HG03460 (cell line): Measurements from ENCODE around the gene ELMO1.

Source experiments
- ATAC-seq: cut with Tn5 transposase; IDR thresholded peaks from one replicate; pipeline ENCODE4 v1.9.1; 2021; ENCODE audit not compliant: unreplicated experiment

The ELMO1 gene

DNA sequence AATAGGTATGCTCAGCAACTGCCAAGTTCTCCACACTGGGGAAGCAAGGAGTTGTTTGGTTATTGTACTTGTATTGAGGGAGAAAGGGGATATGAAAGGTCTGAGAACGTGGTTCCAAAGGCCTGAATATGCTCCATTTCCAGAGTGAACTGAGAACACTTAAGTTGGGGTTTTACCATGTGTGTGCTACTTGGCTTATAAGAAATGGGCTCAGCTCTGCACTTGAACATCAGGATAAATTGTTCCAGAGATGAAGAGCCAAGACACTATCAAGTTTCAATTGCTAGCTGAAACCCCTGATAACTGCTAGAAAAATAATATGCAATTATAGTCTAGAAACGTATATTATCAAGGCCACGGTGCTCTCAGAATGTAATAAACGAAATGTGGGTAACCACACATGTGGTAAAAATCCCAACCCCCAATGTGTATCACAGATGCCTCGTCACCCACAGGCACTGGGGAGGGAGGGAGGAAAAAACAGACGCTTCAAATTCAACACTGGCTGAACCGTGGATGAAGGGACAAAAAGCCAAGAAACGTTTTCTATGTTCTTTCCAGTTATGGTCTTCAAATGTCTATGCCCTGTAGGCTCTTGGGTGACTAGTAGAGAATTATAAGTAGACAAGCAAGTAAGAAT is 16.3 kb downstream of the ELMO1 start:
- no peak for ATAC-seq

DNA sequence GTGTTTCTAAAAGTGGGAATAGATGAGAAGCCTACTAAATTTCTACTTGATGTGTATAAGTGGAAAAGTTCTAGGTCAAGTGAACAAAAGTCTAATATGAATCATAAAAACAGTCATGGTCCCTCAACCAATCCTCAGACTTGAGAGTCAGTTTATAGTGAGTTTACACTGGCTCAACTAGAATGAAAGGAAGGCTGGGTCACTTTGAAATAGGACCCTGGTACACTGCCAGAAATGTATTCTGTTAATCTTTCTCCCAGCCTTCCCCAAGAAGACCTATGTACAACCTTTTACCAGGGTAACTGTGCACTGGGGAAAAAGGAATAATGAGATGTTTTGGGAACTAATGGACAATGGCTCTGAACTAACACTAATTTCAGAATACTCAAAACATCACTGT is 17.3 kb downstream of the ELMO1 start:
- ATAC-seq = no peak

DNA sequence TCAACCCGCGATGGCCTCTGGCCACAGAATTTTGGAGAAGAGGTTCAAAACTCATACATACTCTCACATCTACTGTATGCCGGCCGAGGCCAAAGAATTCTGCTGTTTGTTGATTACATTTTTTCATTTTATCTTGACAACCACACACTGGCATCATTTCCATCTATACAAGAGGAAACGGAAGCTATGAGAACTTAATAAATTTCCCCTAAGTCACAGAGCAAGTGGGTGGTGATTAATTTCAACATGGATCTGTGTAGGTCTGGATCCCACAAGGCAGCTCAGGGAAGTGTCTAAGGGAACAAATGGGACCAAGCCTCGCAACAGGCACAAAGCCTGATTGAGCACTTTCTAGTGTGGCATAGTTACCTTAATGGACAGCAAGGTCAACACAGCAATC is 18.0 kb downstream of the ELMO1 start:
- ATAC-seq = no peak

DNA sequence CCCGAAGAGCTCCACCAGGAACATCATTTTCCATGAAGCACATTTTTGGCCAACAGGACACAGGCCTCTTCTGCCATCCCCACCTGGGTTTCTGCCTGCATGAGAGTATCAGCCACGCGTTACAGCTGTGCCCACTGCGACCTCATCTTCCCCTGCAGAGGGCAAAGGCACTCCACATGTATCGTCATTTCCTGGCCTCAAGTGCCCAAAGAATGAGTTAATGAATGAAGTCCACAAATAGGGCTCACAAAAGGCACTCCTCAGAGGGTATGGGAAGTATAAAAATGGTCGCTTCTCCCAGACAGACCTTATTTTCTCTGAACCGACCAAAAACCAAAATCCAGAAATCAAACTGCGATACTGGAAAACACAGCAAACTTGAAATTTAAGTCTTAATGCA is 18.5 kb downstream of the ELMO1 start:
- ATAC-seq = no peak

DNA sequence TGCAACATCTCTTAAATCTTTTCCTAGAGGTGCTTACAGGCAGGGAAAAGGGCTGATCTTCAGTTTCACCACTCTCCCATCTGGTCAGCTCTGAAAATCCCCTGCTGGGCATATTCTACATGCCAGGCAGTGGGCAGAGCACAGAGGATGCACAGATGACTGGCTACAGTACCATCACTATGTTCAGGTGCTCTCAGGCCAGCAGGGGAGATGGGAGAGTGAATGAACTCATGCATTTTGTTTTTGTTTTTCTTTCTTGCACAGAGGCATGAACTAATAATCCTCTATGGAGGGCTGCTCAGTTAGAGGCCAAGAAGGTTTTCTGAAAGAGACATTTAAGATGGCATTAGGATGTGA is 19.3 kb downstream of the ELMO1 start:
- ATAC-seq = no peak

DNA sequence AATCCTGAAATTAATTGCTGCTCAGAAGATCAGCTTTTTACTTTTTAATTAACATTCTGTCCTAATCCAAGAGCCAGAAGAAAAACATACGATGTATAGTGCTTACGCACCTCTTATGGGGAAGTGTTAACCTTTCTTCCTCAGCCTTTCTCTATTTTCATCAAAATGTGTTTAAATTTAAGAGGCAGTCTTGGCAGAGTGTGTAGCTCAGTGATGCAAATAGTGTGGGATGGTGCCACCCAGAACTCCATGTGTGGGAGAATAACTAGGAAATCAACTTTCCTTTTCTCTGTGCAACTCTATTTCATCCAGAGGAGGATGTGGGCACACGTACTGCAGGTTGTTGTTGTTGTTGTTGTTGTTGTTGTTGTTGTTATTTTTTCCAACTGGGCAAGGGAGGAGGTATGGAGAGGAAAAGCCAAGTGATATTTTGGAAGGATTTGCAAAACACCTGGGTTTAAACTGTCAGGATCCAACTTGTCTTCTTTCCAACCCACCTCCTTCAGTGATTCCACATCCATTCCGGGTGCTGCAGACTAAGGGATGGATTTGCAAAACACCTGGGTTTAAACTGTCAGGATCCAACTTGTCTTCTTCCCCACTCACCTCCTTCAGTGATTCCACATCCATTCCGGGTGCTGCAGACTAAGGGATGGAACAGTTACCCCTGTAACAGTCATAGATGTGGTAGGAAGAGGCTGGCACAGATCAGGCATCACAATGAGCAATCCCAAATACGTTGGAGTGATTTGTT is 19.8 kb downstream of the ELMO1 start:
- no peak for ATAC-seq

DNA sequence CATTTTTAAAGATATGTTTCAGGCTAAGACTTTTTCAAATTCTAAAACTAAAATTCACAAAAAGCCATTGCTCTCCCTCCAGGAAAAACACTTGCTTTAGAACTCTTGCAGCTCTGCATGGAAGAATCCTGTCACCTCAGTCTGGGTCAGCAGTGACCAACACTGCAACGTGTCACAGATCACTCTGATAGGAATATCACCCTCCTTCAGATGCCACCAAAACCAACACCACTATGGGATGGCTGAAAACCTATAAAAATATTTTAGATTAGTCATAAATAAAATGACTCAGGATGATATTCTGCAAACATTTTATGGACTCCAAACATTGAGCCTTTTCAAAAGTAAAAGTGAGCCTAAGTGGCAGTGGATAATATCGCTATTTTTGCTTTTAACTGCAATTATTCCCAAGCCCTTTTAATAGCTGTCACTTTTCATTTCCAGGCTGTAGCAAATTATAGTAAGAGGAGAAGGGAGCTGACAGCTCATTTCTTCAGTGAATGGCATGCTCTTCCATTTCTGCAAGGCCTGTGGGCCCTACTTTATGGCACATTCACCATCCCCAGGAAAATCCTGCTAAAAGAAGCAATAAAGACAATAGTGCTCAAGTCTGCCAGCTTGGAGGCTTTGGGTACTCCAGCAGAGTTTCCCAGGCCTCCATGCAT is 21.3 kb downstream of the ELMO1 start:
- ATAC-seq = no peak

DNA sequence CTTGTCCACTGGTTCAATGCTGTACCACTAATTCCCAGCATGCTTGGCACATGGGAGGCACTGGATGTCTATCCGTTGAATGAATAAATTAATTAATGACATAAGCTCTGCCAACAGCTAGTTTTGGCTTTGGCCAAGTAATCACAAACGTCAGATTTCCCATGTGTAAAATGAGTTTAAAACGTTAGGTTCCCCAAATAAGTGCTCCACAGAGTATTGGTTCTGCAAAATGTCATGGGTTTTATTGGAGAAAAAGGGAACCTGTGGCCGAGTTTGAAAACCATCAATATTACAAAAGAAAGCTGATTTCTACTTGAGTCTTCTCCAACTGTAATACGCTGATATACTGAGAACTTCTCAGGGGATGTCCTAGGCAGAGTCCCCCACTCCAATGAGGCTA is 23.2 kb downstream of the ELMO1 start:
- ATAC-seq = no peak

DNA sequence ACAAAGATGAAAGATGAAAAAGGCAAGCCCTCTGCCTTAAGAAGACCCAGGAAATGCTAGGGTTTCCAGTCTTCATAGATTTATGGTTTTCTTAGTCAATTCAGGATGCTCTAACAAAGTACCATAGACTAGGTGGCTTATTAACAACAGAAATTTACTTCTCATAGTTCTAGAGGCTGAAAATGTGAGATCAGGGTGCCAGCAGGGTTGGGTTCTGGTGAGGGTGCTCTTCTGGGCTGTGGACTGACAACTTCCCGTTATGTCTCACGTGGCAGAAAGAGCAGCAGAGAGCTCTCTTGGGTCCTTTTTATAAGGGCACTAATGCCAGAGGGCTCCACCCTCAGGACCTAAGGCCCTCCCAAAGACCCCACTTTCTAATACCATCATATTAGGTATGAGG is 23.7 kb downstream of the ELMO1 start:
- no peak for ATAC-seq

DNA sequence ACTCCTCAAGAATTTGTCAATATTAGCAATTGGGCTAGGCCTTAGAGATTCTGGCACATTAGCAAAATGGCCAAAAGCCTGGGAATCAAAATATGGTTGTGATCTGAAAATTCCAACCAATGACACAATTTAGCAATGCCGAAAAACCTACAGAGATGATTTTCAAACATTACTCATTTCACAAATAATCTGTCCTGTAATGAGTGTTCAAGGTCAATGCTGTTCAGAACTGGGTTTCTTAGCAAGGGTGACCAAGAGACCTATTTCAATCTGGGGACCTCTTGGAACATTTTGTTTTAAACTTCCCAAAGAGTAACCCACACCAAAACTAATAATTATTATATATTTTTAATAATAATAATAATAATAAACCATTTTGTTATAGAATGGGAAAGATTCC is 24.1 kb downstream of the ELMO1 start:
- no peak for ATAC-seq

DNA sequence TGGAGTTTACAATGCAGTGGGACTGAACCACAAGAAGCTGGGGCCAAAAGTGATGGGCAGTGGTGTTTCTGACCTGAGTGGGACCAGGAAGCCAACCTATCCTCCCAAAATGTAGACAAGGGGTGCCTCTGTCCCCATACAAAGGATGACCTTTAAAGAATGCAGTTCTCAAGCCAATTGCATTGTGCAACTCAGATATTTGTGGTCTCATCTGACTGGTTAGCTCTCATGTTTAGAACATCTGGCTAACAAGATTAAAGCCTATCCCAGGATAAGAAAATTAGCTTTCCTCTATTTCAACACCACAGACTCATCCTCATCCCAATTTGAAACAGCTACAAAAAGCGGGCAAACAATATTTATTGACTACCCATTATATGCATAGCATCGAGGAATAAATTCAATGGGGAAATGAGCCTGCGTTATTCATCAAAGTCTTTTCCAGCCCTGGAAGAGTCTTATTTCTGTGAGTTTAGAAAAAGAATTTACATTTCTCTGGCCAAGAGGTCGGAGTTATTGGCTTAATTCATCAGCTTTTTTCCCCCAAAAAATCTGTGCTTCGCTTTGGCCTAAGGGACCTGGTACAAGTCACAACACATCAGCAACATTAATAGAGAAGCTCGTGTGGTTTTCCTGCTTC is 26.7 kb downstream of the ELMO1 start:
- no peak for ATAC-seq

DNA sequence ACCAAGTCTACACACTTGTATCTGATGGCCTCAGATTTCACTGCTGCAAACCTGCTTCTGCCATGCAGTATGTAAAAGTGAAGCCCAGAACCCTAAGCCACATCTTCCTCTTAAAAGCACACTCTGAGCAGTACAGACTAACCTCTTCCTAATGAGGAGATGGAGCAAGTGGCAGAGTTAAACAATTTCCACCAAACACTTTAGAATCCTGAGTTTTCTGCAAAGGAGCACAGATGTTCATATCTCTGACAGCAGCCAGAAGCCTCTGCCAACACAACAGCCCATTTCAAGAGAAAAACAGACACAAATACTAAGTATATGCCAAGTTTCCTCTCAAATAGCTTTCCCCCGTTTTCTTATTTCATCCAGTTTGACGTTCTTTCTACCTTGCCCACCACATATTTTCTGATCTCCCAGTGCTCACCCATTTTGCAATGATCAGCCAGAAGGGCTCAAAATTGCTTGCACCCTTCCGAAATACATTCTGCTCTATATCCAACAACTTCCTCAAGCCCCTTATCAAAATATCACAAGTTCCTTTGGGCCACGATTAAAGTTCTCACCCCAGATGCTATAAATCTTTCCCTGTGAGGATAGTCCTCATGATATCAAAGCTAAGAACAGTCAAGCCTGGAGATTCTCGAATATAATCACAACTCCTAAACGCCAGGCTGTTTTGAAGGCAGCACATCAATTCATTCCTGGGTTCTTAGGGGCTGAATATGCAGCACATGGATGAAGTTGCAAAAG is 27.5 kb downstream of the ELMO1 start:
- ATAC-seq = no peak

DNA sequence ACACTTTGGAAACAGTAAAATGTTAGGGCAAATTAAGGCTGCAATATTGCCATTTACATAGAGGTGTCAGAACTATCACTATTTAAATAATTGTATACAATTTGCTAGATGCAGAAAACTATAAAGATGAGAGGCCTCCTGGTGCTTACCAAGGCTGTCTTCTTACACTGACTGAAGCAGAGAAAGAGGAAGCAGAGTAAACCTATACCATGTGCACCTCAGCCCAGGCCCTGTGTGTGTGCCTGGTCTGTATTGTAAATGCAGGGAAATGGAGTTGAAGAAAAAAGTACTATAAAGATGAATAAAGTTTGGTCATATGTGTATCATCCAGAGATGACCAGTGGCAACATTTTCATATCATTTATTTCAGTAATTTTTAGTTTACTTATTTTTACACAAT is 29.2 kb downstream of the ELMO1 start:
- ATAC-seq = no peak

DNA sequence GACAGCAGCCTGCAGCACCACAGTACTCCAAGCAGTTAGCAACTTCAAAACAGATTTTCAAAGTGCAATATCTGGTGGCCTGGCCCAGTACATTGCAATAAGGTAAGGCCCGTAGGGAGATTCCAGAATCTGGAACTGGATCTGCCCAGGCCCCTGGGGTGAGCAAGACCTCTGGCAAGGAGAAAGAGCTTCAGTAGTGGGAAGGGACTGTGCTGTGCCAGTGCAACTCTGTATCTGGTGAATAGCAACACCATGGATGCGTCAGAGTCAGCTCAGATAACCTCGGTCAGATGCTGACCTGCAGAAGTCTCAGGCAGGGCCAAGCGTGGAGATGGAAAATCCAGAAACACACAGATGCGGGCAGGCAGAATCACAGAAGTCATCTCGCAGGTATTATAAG is 30.3 kb downstream of the ELMO1 start:
- ATAC-seq = no peak

DNA sequence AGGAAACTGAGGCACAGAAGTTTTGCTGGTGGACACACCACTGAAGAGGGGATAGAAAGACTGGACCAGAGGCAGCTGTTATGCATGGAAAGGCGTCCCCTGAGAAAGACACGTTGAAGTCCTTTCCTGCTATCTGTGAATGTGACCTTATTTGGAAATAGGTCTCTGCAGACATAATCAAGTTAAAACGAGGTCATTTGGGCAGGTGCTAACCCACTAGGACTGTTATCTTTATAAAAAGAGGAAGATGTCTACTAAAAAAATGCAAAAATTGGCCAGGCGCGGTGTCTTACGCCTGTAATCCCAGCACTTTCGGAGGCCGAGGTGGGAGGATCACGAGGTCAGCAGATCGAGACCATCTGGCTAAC is 31.6 kb downstream of the ELMO1 start:
- no peak for ATAC-seq

DNA sequence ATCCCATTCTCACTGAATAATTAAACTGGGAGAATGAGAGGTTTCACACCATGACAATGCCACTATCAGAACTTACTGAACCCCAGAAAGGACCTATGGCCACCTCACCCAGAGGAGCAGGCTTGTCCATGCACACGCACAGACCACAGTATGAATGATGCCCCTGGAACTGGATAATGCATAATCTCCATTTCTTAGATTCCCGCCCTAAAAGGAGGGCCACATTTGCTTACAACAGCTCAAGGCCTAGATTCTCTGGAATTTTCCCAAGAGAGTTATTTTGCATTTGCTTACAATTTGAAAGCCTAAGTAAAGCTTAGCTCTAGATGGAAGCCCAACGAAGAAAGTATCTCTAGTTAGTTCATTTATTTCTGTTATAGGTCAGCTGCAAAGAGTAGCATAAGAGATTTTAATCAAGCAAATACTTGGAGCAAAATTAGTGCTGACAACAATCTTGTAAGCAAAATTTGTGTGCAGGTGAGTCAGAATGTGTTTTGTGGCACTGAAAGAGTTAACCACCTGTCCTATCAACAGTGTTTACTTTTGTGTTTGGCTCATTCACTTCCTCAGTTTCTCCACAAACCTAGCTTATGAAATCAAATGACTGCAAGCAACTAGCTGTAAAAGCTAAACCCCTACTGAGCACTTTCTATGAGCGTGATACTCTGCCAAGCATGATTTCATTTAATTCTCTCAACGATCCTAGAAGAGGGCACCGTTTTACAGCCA is 32.1 kb downstream of the ELMO1 start:
- ATAC-seq = no peak

DNA sequence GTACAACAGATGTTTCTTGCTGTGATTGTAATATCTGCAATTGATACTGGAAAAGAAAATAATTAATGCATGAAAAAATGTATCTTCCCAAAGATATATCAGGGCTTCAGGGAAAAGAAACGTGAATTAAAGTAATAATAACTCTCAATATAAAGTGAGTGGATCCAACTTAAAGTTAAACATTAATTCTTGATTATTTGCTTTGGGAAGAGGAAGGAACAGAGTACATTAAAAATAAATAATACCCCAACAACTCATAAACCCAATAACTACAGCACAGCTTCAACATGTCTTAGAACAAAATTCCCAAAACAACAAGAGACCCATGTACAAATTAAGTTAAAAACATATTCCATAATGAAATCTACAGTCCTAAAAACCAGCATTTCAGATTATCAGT is 33.0 kb downstream of the ELMO1 start:
- ATAC-seq = no peak

DNA sequence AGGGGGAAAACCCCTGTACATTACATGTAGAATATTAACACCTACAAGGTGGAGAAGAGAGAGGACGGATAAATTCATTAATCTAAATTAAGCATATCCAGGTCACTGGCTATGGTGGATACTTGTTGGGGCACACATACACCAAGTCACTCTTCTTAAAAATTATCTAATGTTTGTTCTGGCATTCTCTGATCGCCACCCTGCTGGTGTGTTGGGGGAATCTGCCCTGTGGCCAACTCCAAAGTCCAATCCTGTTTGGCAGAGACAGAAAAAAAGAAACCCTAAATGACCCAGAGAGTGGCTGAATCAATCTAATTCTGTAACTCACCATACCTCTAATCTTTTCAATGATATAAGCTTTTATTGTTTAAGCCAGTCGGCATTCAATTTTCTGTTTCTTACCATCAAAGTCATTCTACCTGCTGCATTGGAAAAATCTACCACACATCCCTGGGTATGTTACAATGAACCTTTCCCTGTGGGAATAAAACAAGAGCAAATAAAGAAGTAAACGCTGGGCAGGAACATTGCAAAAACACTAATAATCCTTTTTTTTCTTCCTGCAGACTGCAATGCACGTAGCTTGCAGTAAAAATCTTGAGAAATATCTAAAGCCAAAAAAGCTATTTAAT is 34.2 kb downstream of the ELMO1 start:
- no peak for ATAC-seq

DNA sequence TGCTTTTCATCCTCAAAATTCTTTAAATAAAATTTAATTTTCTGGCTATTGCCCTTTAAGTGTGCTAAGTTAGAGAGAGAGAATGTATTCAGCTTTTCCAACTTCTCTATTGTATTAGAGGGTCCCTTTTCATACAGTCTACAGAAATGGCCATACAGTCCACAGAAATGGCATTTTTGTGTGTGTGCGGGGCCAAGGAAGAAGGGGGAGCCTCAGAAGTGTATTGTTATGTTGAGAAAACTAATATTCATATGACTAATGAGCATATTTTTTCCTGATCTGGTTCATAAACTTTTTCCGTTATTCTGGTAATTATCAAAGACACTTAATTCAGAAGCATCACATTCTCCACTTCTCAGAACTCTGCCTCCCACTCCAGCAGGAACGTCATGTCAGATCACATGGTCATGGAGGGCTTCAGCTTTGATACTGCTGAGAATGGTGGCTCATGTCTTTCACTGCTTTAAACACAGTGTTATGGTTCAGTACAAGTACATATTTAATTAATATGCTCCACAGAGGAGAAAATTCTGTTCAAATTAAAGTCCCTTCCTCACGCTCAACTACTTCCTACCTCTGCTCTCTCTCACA is 37.1 kb downstream of the ELMO1 start:
- no peak for ATAC-seq
